Measurements from ENCODE around the gene GBX1. TPM values are rescaled to one million over a fixed set of nuclear protein-coding genes. Genes with fewer than 3 reads are reported as not detected.

GBX1 gene
- total RNA-seq, 1 experiment from 2014 or later = not detected

DNA sequence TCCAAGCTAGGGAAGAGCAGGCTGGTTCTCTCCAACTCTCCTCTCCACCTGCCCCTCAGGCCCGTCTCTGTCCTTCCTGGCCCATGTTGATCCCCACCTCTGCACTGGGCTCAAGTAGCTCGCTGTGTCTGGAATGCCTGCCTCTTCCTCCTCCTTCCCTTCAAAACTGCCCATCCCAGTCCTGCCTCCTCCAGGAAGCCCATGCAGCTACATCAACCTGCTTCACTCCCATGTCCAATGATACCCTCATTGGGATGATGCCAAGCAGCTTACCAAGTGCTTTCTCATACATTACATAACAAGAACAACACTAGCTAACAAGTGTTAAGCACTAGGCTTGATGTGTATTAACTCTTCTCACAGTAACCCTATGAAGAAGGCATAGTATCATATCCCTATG lies 11.3 kb upstream of the GBX1 start:
- Mint-ChIP-seq H3K4me3 (no peak overlapping the region), H3K27ac (no peak overlapping the region), H3K4me1 (peaks cover 3 to 8% of the 10 kb centered on the region in 2 experiments; a peak in 3 of 4 replicates), H3K27me3 (ENCODE audit: low read depth) (peaks cover 72% of the 10 kb centered on the region), H3K36me3 (ENCODE audit: insufficient read depth in 1 of 3, low read depth in 3 of 3) (peaks cover 0 to 3% (median 0%) of the 10 kb centered on the region in 3 experiments; a peak in 2 of 7 replicates), H3K9me3 (peaks cover 5 to 9% of the 10 kb centered on the region in 2 experiments; a peak in 4 of 5 replicates)
- Histone ChIP-seq H3K4ac (ENCODE audit: low read depth, low read length) (no peak overlapping the region), H3K27ac (ENCODE audit: insufficient read length, low read depth, low read length) (no peak overlapping the region), H3K27me3 (ENCODE audit: insufficient read depth, low read length) (no peaks in the 10 kb centered on the region), H4K5ac (ENCODE audit: insufficient read length, low read depth, low read length) (no peak overlapping the region), H3K79me2 (ENCODE audit: insufficient read depth, low read length) (no peaks in the 10 kb centered on the region), H4K91ac (ENCODE audit: insufficient read length, low read depth, low read length) (no peak overlapping the region), H3K9ac (ENCODE audit: extremely low read depth, insufficient read length, low read length) (no peak overlapping the region), H3K23me2 (ENCODE audit: insufficient read length, low read depth, low read length, poor library complexity, severe bottlenecking) (no peaks in the 10 kb centered on the region), H2BK5ac (ENCODE audit: insufficient read length, low read length) (no peak overlapping the region), H3K23ac (ENCODE audit: insufficient read length, low read depth, low read length) (no peak overlapping the region), H2BK120ac (ENCODE audit: low read depth, low read length, poor library complexity, severe bottlenecking) (no peak overlapping the region), H2AFZ (ENCODE audit: low read length) (no peak overlapping the region), H2AK5ac (ENCODE audit: insufficient read length, low read length) (no peak overlapping the region), H3K18ac (ENCODE audit: insufficient read length, low read depth, low read length) (no peak overlapping the region), H3K56ac (ENCODE audit: insufficient read length, low read depth, low read length) (no peak overlapping the region), H2BK20ac (ENCODE audit: low read depth, low read length, poor library complexity, severe bottlenecking) (no peak overlapping the region), H3K14ac (ENCODE audit: insufficient read depth, low read length) (no peak overlapping the region), H3K4me1 (ENCODE audit: insufficient read depth, low read length) (no peaks in the 10 kb centered on the region), H4K20me1 (ENCODE audit: control insufficient read depth, insufficient read depth, insufficient read length) (no peaks in the 10 kb centered on the region), H3T11ph (ENCODE audit: low read length) (no peak overlapping the region), H3K9me3 (ENCODE audit: control insufficient read depth, low read depth, low read length) (no peaks in the 10 kb centered on the region), H3K79me1 (ENCODE audit: insufficient read depth, low read depth, low read length, poor library complexity, severe bottlenecking) (no peaks in the 10 kb centered on the region), H2BK12ac (ENCODE audit: insufficient read length, low read depth, low read length) (no peak overlapping the region), H4K8ac (replicated peaks; ENCODE audit: insufficient read length, low read depth, low read length) (no peak overlapping the region), H2BK15ac (ENCODE audit: low read depth, low read length) (no peak overlapping the region), H3K4me2 (ENCODE audit: insufficient read depth, insufficient read length, low read length) (no peak overlapping the region)
- DNase-seq = no peak
- no CpG with 5 or more reads among the region's 2 CpGs for WGBS (ENCODE audit: extremely low coverage, insufficient read length, low lambda C conversion rate)
- TF ChIP-seq CTCF (conservative IDR thresholded peaks at IDR 0.05) = no peak
